HCT116 (cell line): ENCODE results near the gene PDGFA. TPM values are rescaled to one million over a fixed set of nuclear protein-coding genes. Genes with fewer than 3 reads are reported as not detected.

Experiments
- ATAC-seq: fragments of 200-7000 bp; cut with Tn5 transposase; 2 replicates; pipeline ENCODE4 v1.9.1; 2020; ENCODE audit warnings: mild to moderate bottlenecking, moderate library complexity
- BruUV-seq: library from RNA; stranded (reverse); fragments of 400-500 nt; replicated peaks from 2 replicates; lab custom pipeline; 2021; lab: Mats Ljungman, UMichigan
- CTCF ChIA-PET: fragments of 300-600 bp; sonication (Branson Sonifier 250); formaldehyde crosslinking; loops from one replicate; lab custom pipeline; 2021; ENCODE audit warnings: antibody characterized with exemption; lab: Charles Lee
- POLR2A ChIA-PET: fragments of 300-600, 350-600 bp; sonication (Branson Sonifier 250); formaldehyde crosslinking; loops from one replicate; lab custom pipeline; 2021; ENCODE audit warnings: antibody characterized with exemption; lab: Charles Lee
- RAD21 ChIA-PET, 2 experiments: fragments of 300-600 bp; sonication (Branson Sonifier 250); formaldehyde crosslinking; loops; one replicate each; lab custom pipeline; 2023; ENCODE audit warnings: low total read pairs in 2 of 2; ENCODE audit not compliant: uncharacterized antibody in 2 of 2, unreplicated experiment in 2 of 2, low non-redundant PET in 1 of 2; lab: Charles Lee
- DNase-seq: peaks from one replicate; pipeline ENCODE4 v3.0.0-alpha.2; 2010; ENCODE audit warnings: low read depth, low spot score
- H2AFZ ChIP-seq: fragments of 200-600 bp; shearing (Covaris generic), sonication (generic); 2 replicates; pipeline ENCODE4 v1.6.1; 2017; ENCODE audit warnings: low read depth, mixed run types, mixed read lengths, antibody characterized with exemption, low read length; ENCODE audit not compliant: poor library complexity, severe bottlenecking
- H3K27ac ChIP-seq: 2 replicates; pipeline ENCODE4 v1.5.1; 2012; ENCODE audit warnings: low read depth, low read length
- H3K27me3 ChIP-seq: fragments of 200-600 bp; sonication (generic); 2 replicates; pipeline ENCODE4 v1.6.1; 2016; ENCODE audit warnings: mixed run types, low read length, mixed read lengths; ENCODE audit not compliant: insufficient read depth
- H3K36me3 ChIP-seq, 2 experiments: fragments of 200-500 bp in 1 of 2; fragments of 200-600 bp in 1 of 2; sonication (Bioruptor generic) in 1 of 2; sonication (generic) in 1 of 2; 2 replicates each; pipeline versions ENCODE4 v1.5.1 to v1.6.1; 2014 to 2016; ENCODE audit warnings: low read length in 2 of 2, inconsistent platforms in 1 of 2, mixed read lengths in 1 of 2, mixed run types in 1 of 2; ENCODE audit not compliant: insufficient read depth in 2 of 2, control insufficient read depth in 1 of 2
- H3K4me1 ChIP-seq, 2 experiments: fragments of 200-600 bp in 1 of 2; sonication (generic) in 1 of 2; 2 replicates each; pipeline versions ENCODE4 v1.5.1 to v1.6.1; 2012 to 2017; ENCODE audit warnings: low read length in 2 of 2, inconsistent platforms in 1 of 2, mild to moderate bottlenecking in 1 of 2, mixed read lengths in 1 of 2, mixed run types in 1 of 2, moderate library complexity in 1 of 2; ENCODE audit not compliant: insufficient read depth in 2 of 2, control insufficient read depth in 1 of 2
- H3K4me2 ChIP-seq: fragments of 200-600 bp; sonication (generic); 2 replicates; pipeline ENCODE4 v1.6.1; 2017; ENCODE audit warnings: mixed run types, low read length, mixed read lengths
- H3K4me3 ChIP-seq, 2 experiments: fragments of 200-600 bp in 1 of 2; sonication (generic) in 1 of 2; replicated peaks in 1 of 2; 2 replicates each; pipeline ENCODE4 v1.5.1; 2011 to 2016; ENCODE audit warnings: low read length in 2 of 2, control low read depth in 1 of 2, low read depth in 1 of 2, mild to moderate bottlenecking in 1 of 2, mixed read lengths in 1 of 2, mixed run types in 1 of 2
- H3K79me2 ChIP-seq: fragments of 200-600 bp; sonication (generic); 2 replicates; pipeline ENCODE4 v1.6.1; 2017; ENCODE audit warnings: mild to moderate bottlenecking, mixed run types, low read length, moderate library complexity, mixed read lengths; ENCODE audit not compliant: insufficient read depth
- H3K9ac ChIP-seq: fragments of 200-600 bp; sonication (generic); 2 replicates; pipeline ENCODE4 v1.6.1; 2016; ENCODE audit warnings: low read length, mixed read lengths
- H3K9me2 ChIP-seq: fragments of 200-600 bp; sonication (generic), shearing (Covaris generic); 2 replicates; pipeline ENCODE4 v1.6.1; 2017; ENCODE audit warnings: mixed run types, mild to moderate bottlenecking, moderate library complexity; ENCODE audit not compliant: insufficient read depth
- H3K9me3 ChIP-seq, 2 experiments: fragments of 200-500 bp in 1 of 2; fragments of 200-600 bp in 1 of 2; sonication (Bioruptor generic) in 1 of 2; sonication (generic) in 1 of 2; 2 replicates each; pipeline ENCODE4 v1.6.1; 2014 to 2017; ENCODE audit warnings: low read length in 2 of 2, mixed read lengths in 2 of 2, inconsistent platforms in 1 of 2, low read depth in 1 of 2, mild to moderate bottlenecking in 1 of 2, mixed run types in 1 of 2, moderate library complexity in 1 of 2; ENCODE audit not compliant: control insufficient read depth in 1 of 2, insufficient read depth in 1 of 2
- H4K20me1 ChIP-seq: fragments of 200-600 bp; sonication (generic), shearing (Covaris generic); 2 replicates; pipeline ENCODE4 v1.6.1; 2017; ENCODE audit warnings: mixed run types, mild to moderate bottlenecking, moderate library complexity; ENCODE audit not compliant: insufficient read depth
- ATF3 ChIP-seq: IDR thresholded peaks from 2 replicates; pipeline ENCODE4 v1.6.1; 2012
- CBX3 ChIP-seq: IDR thresholded peaks from 2 replicates; pipeline ENCODE4 v1.6.1; 2012; ENCODE audit warnings: low read depth
- FOSL1 ChIP-seq: IDR thresholded peaks from 2 replicates; pipeline ENCODE4 v1.6.1; 2012; ENCODE audit warnings: low read depth
- POLR2AphosphoS5 ChIP-seq: IDR thresholded peaks from 2 replicates; pipeline ENCODE4 v1.6.1; 2011; ENCODE audit warnings: mild to moderate bottlenecking, low read depth, low read length, moderate library complexity
- SP1 ChIP-seq: IDR thresholded peaks from 2 replicates; pipeline ENCODE4 v1.6.1; 2012; ENCODE audit warnings: low read depth
- TCF7L2 ChIP-seq: IDR thresholded peaks from 2 replicates; pipeline ENCODE4 v1.7.0; 2011; ENCODE audit warnings: borderline replicate concordance, inconsistent platforms; ENCODE audit not compliant: insufficient read depth, insufficient read length; ENCODE audit errors: extremely low read depth
- ZNF274 ChIP-seq: fragments of 200-500 bp; sonication (Bioruptor generic); IDR thresholded peaks from 2 replicates; pipeline ENCODE4 v1.6.1; 2014; ENCODE audit warnings: mild to moderate bottlenecking, low read depth, low read length, inconsistent platforms
- intact Hi-C: fragments of 100-400 bp; cut with micrococcal nuclease; formaldehyde crosslinking; loops from 2 replicates; pipeline ENCODE4 v1.10.0; 2022
- total RNA-seq: library from RNA; stranded (reverse); gene quantifications from one replicate; pipeline ENCODE4 v1.2.1, GENCODE V29; 2021; ENCODE audit not compliant: unreplicated experiment

Gene PDGFA
- total RNA-seq, 1 experiment from 2014 or later: 44.7 TPM

- H3K27me3 ChIP-seq: no peaks in the 10 kb centered on the region
- ATAC-seq (peak; percentile 21; the same call in 1 of the 2 replicates), DNase-seq (no peak)
- TF ChIP-seq CBX3: no peak
- TF ChIP-seq TCF7L2: no peak
- no peak for TF ChIP-seq ZNF274
- TF ChIP-seq SP1: no peak
- no peak for TF ChIP-seq ATF3
- TF ChIP-seq POLR2AphosphoS5: no peak; the same call in 1 of the 2 replicates
- no peak for TF ChIP-seq FOSL1
- H3K79me2 ChIP-seq: peaks cover 46% of the 10 kb centered on the region
- RAD21 ChIA-PET: no interaction called here
- H2AFZ ChIP-seq: no peak overlapping the region
- no peaks in the 10 kb centered on the region for H4K20me1 ChIP-seq
- H3K9me2 ChIP-seq: no peaks in the 10 kb centered on the region
- H3K4me2 ChIP-seq: peak overlapping the region; percentile 97
- no peaks in the 10 kb centered on the region; a peak in 1 of 4 replicates for H3K36me3 ChIP-seq
- no TSS peak for BruUV-seq
- peak overlapping the region; percentile 52 to 94 for H3K4me3 ChIP-seq
- H3K4me1 ChIP-seq: peaks cover 25 to 58% of the 10 kb centered on the region in 2 experiments
- POLR2A ChIA-PET: interaction anchor here (0.7 to 1.2 kb wide), 4 partner anchors 16 to 199 kb away, joined by 3 to 4 read pairs (median 4); no protein-coding TSS in a partner anchor
- CTCF ChIA-PET: no interaction called here
- peak overlapping the region; percentile 77 for H3K9ac ChIP-seq
- intact Hi-C loops: loop anchor here (2.0 to 10.0 kb wide), 3 partner anchors 123 to 209 kb away; partner anchors contain the start of genes DNAAF5 and PRKAR1B
- peak overlapping the region; percentile 83 for H3K27ac ChIP-seq
- no peaks in the 10 kb centered on the region for H3K9me3 ChIP-seq
These were observed 1.6 kb downstream of the PDGFA start for GRCh38 chr7:517774-518629.
